Suprapubic skin (tissue), 4 donors: Measurements from ENCODE around the gene PAX5. TPM values are rescaled to one million over a fixed set of nuclear protein-coding genes. Genes with fewer than 3 reads are reported as not detected.

Source experiments
- DNase-seq, 2 donors: peaks; one replicate each; pipeline ENCODE4 v3.0.0-alpha.2; 2019; ENCODE audit warnings: low spot score in 2 of 2
- H3K27ac ChIP-seq: fragments of 200-600 bp; sonication (generic); one replicate; pipeline ENCODE4 v1.5.1; 2019
- H3K27me3 ChIP-seq: fragments of 200-600 bp; sonication (generic); one replicate; pipeline ENCODE4 v1.5.1; 2019
- H3K36me3 ChIP-seq: fragments of 200-600 bp; sonication (generic); one replicate; pipeline ENCODE4 v1.5.1; 2019
- H3K4me1 ChIP-seq: fragments of 200-600 bp; sonication (generic); one replicate; pipeline ENCODE4 v1.5.1; 2019
- H3K4me3 ChIP-seq: fragments of 200-600 bp; sonication (generic); one replicate; pipeline ENCODE4 v1.5.1; 2019; ENCODE audit warnings: mild to moderate bottlenecking
- H3K9me3 ChIP-seq: fragments of 200-600 bp; sonication (generic); one replicate; pipeline ENCODE4 v1.5.1; 2019
- EP300 ChIP-seq: sonication (generic); formaldehyde crosslinking; IDR thresholded peaks from one replicate; pipeline ENCODE4 v1.6.1; 2017; ENCODE audit warnings: antibody characterized with exemption
- POLR2A ChIP-seq, 2 donors: fragments of 450-650 bp; IDR thresholded peaks; one replicate each; pipeline ENCODE4 v1.6.1; 2017; ENCODE audit warnings: antibody characterized with exemption in 2 of 2, mild to moderate bottlenecking in 2 of 2, moderate library complexity in 2 of 2
- POLR2AphosphoS5 ChIP-seq, 3 donors: sonication (generic); formaldehyde crosslinking; IDR thresholded peaks; one replicate each; pipeline ENCODE4 v1.6.1; 2017; ENCODE audit warnings: antibody characterized with exemption in 3 of 3
- WGBS: methylation state at CpG from one replicate; pipeline ENCODE4 v1.1.5; 2018; 5-methylcytosine and 5-hydroxymethylcytosine counted together
- total RNA-seq, 4 donors: library from RNA; depleted of rRNA; stranded (reverse); fragments of >200 nt; gene quantifications; one replicate each; pipeline ENCODE4 v1.1.0, GENCODE V29; 2016
- TF ChIP-seq, protein P1 (sequence below), 2 donors: fragments of 200-600 bp in 1 of 2; fragments of 450-650 bp in 1 of 2; sonication (generic) in 1 of 2; IDR thresholded peaks; one replicate each; pipeline ENCODE4 v1.5.1; 2016 to 2019; ENCODE audit warnings: antibody characterized with exemption in 2 of 2, mild to moderate bottlenecking in 1 of 2, moderate library complexity in 1 of 2

Gene PAX5
- total RNA-seq, 4 donors from 2014 or later = 0.04 TPM; not detected in 3

DNA sequence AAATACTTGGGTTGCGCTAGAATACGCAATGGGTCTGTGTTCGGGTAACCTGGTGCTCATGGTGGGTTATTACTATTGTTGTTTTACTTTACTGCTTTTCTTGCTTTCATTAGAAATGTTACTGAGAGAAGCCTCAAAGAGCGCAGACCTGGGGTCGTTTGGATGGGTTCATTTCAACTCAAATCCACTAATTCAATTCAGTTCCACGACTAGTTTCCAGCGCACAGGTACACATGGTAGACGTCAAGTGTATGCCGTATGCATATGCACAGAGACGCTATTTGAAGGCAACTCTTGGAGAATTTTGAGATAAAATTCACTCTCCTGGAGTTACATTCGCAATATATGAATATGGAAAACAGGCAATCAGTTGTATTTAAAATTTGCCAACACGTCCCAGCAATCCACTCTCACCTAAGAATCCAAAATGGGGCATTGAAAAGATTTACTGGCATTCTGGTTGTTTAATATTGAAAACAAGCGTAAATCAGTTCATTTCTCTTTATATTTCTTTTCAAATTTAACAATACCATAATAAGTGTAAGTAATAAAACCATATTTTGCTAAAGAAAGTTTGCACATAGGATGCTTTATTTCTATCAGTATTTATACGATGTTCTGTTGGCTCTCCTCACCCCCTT lies 4.4 kb upstream of the PAX5 start:
- WGBS = 31% methylated on average over 14 of the region's 14 CpGs
- peaks cover 99% of the 10 kb centered on the region for H3K27me3 ChIP-seq
- H3K36me3 ChIP-seq = no peaks in the 10 kb centered on the region
- no peak overlapping the region for H3K27ac ChIP-seq
- H3K4me1 ChIP-seq = peaks cover 45% of the 10 kb centered on the region
- TF ChIP-seq, protein P1, sequence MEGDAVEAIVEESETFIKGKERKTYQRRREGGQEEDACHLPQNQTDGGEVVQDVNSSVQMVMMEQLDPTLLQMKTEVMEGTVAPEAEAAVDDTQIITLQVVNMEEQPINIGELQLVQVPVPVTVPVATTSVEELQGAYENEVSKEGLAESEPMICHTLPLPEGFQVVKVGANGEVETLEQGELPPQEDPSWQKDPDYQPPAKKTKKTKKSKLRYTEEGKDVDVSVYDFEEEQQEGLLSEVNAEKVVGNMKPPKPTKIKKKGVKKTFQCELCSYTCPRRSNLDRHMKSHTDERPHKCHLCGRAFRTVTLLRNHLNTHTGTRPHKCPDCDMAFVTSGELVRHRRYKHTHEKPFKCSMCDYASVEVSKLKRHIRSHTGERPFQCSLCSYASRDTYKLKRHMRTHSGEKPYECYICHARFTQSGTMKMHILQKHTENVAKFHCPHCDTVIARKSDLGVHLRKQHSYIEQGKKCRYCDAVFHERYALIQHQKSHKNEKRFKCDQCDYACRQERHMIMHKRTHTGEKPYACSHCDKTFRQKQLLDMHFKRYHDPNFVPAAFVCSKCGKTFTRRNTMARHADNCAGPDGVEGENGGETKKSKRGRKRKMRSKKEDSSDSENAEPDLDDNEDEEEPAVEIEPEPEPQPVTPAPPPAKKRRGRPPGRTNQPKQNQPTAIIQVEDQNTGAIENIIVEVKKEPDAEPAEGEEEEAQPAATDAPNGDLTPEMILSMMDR (IDR thresholded peaks at IDR 0.05) = no peak
- TF ChIP-seq EP300 (no peak), POLR2A (IDR thresholded peaks at IDR 0.05) (no peak)
- DNase-seq = no peak
- no peaks in the 10 kb centered on the region for H3K9me3 ChIP-seq
- H3K4me3 ChIP-seq = no peak overlapping the region

- Histone ChIP-seq H3K27me3 (peaks cover 100% of the 10 kb centered on the region), H3K36me3 (no peaks in the 10 kb centered on the region), H3K4me3 (peak overlapping the region; percentile 64), H3K4me1 (peaks cover 45% of the 10 kb centered on the region), H3K27ac (no peak overlapping the region), H3K9me3 (no peaks in the 10 kb centered on the region)
- TF ChIP-seq EP300 (no peak), POLR2A (IDR thresholded peaks at IDR 0.05) (no peak), POLR2AphosphoS5 (IDR thresholded peaks at IDR 0.05) (no peak)
- TF ChIP-seq, protein P1 (IDR thresholded peaks at IDR 0.05) = no peak
- no peak for DNase-seq
- 4% methylated on average over 9 of the region's 63 CpGs for WGBS
Observed at GRCh38 chr9:37037503-37038301, 3.6 kb upstream of the PAX5 start.

DNA sequence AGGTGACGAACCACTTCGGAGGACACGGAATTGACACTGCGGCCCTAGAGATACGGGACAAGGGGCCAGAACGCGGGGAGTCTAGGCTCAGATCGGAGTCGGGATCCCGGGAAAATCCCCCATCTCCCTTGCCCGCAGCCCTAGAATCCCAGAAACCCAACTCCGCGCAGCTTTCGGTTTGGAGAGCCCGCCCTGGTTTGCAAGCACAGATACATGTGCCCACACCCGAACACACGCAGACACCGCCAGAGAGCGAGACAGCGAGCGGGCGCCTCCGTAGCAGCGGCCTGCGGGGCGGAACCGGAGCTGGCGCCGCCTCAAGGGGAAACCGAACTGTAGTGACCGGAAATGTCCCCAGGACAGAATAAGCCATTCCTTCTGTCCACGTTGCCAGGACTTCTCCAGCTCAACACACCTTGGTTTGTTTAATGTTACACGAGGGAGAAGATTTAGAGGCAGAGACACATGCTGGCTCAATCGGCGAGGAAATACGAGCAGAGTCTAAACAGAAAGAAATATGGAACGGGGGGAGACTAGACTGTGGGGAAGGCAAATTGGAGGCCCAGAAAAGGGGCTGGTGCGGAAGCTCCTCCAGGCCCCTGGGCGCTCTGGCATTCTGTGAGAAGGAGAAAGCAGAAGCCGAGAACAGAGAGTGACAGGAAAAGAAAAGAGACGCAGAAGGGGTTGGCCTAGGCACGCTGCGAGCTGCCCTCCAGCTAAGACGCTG lies 2.9 kb upstream of the PAX5 start:
- no peak overlapping the region for H3K27ac ChIP-seq
- WGBS = under 1% methylated on average over 28 of the region's 44 CpGs
- peaks cover 100% of the 10 kb centered on the region for H3K27me3 ChIP-seq
- DNase-seq = peak in 1 of 2 donors; percentile 64
- H3K9me3 ChIP-seq = no peaks in the 10 kb centered on the region
- peak overlapping the region; percentile 64 for H3K4me3 ChIP-seq
- H3K36me3 ChIP-seq = no peaks in the 10 kb centered on the region
- TF ChIP-seq EP300 (no peak), POLR2AphosphoS5 (IDR thresholded peaks at IDR 0.05) (no peak), POLR2A (IDR thresholded peaks at IDR 0.05) (no peak)
- TF ChIP-seq, protein P1 (IDR thresholded peaks at IDR 0.05) = no peak
- H3K4me1 ChIP-seq = peaks cover 45% of the 10 kb centered on the region

DNA sequence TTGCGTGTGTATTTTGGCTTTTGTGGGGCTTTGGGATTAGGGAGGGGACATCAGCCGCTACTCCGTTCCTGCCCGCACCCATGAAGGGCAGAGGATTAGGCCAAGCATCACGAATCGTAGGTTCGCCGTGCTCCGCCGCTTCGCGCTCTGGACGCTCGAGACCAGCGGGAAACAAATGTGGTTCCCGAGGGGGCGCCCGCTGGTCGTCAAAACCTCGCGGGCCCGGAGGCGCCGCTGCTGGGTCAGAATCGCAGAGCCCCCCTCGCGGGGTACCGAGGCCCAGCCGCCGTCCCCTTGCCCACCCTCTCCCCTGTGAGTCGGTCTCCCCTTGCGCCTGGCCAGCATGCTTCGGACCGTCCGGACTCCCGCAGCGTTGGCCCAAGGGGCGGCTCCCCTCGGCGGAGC lies 2.3 kb upstream of the PAX5 start:
- TF ChIP-seq POLR2AphosphoS5 (IDR thresholded peaks at IDR 0.05) = no peak
- TF ChIP-seq EP300 = no peak
- TF ChIP-seq, protein P1 (IDR thresholded peaks at IDR 0.05) = no peak
- no peak for TF ChIP-seq POLR2A (IDR thresholded peaks at IDR 0.05)
- WGBS = 7% methylated on average over 15 of the region's 40 CpGs
- DNase-seq = no peak
- H3K27me3 ChIP-seq = peaks cover 100% of the 10 kb centered on the region
- peaks cover 45% of the 10 kb centered on the region for H3K4me1 ChIP-seq
- H3K9me3 ChIP-seq = no peaks in the 10 kb centered on the region
- H3K27ac ChIP-seq = no peak overlapping the region
- H3K4me3 ChIP-seq = peak overlapping the region; percentile 64
- no peaks in the 10 kb centered on the region for H3K36me3 ChIP-seq
